Thyroid gland (tissue), 4 donors: ENCODE data around the gene CCDC88B. TPM values are rescaled to one million over a fixed set of nuclear protein-coding genes. Genes with fewer than 3 reads are reported as not detected.
A peak's percentile ranks its signal among the peaks of the same experiment; 100 is the strongest.

Experiments used
- DNase-seq, 2 donors: peaks; one replicate each; pipeline ENCODE4 v3.0.0-alpha.2; 2019
- H3K27ac ChIP-seq, 3 donors: fragments of 200-600 bp; sonication (generic); 1 replicate in 2 of 3; 2 replicates in 1 of 3; pipeline ENCODE4 v1.5.1; 2016 to 2019; ENCODE audit warnings: mild to moderate bottlenecking in 1 of 3, moderate library complexity in 1 of 3
- H3K27me3 ChIP-seq: fragments of 200-600 bp; sonication (generic); one replicate; pipeline ENCODE4 v1.5.1; 2019
- H3K36me3 ChIP-seq, 2 donors: fragments of 200-600 bp; sonication (generic); one replicate each; pipeline ENCODE4 v1.5.1; 2016 to 2019
- H3K4me1 ChIP-seq, 2 donors: fragments of 200-600 bp; sonication (generic); one replicate each; pipeline ENCODE4 v1.5.1; 2017 to 2019
- H3K4me3 ChIP-seq, 3 donors: fragments of 200-600 bp; sonication (generic); replicated peaks in 1 of 3; 1 replicate in 2 of 3; 2 replicates in 1 of 3; pipeline ENCODE4 v1.5.1; 2016; ENCODE audit warnings: mild to moderate bottlenecking in 1 of 3
- H3K9me3 ChIP-seq: fragments of 200-600 bp; sonication (generic); one replicate; pipeline ENCODE4 v1.5.1; 2017
- POLR2A ChIP-seq, 2 donors: fragments of 450-650 bp; IDR thresholded peaks; one replicate each; pipeline ENCODE4 v1.6.1; 2017; ENCODE audit warnings: antibody characterized with exemption in 2 of 2, mild to moderate bottlenecking in 2 of 2, moderate library complexity in 1 of 2
- WGBS, 2 donors: methylation state at CpG; one replicate each; pipeline ENCODE4 v1.1.5; 2017; 5-methylcytosine and 5-hydroxymethylcytosine counted together
- intact Hi-C: fragments of 100-400 bp; cut with DNase I; formaldehyde crosslinking; loops from one replicate; pipeline ENCODE4 v1.15.1; 2023
- total RNA-seq, 4 donors: library from RNA; depleted of rRNA; stranded (reverse); fragments of >200 nt; gene quantifications; one replicate each; pipeline ENCODE4 v1.2.3, GENCODE V29; 2016
- TF ChIP-seq, protein P1 (sequence below), 6 experiments: fragments of 200-600 bp in 3 of 6; fragments of 450-650 bp in 3 of 6; sonication (generic) in 3 of 6; IDR thresholded peaks; one replicate each; pipeline ENCODE4 v1.5.1; 2016 to 2019; ENCODE audit warnings: antibody characterized with exemption in 6 of 6, mild to moderate bottlenecking in 2 of 6, inconsistent platforms in 1 of 6, moderate library complexity in 1 of 6

The CCDC88B gene, protein sequence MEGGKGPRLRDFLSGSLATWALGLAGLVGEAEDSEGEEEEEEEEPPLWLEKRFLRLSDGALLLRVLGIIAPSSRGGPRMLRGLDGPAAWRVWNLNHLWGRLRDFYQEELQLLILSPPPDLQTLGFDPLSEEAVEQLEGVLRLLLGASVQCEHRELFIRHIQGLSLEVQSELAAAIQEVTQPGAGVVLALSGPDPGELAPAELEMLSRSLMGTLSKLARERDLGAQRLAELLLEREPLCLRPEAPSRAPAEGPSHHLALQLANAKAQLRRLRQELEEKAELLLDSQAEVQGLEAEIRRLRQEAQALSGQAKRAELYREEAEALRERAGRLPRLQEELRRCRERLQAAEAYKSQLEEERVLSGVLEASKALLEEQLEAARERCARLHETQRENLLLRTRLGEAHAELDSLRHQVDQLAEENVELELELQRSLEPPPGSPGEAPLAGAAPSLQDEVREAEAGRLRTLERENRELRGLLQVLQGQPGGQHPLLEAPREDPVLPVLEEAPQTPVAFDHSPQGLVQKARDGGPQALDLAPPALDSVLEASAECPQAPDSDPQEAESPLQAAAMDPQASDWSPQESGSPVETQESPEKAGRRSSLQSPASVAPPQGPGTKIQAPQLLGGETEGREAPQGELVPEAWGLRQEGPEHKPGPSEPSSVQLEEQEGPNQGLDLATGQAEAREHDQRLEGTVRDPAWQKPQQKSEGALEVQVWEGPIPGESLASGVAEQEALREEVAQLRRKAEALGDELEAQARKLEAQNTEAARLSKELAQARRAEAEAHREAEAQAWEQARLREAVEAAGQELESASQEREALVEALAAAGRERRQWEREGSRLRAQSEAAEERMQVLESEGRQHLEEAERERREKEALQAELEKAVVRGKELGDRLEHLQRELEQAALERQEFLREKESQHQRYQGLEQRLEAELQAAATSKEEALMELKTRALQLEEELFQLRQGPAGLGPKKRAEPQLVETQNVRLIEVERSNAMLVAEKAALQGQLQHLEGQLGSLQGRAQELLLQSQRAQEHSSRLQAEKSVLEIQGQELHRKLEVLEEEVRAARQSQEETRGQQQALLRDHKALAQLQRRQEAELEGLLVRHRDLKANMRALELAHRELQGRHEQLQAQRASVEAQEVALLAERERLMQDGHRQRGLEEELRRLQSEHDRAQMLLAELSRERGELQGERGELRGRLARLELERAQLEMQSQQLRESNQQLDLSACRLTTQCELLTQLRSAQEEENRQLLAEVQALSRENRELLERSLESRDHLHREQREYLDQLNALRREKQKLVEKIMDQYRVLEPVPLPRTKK (N-terminal part only)
- total RNA-seq = 1 to 10 TPM; 2.8 to 7.0 (median 3.6) TPM

- peaks cover 2 to 24% of the 10 kb centered on the region in 2 donors for H3K4me1 ChIP-seq
- no peak within 1 kb of the TSS for H3K27ac ChIP-seq
- no peaks in the 10 kb centered on the region for H3K9me3 ChIP-seq
- DNase-seq = no peak
- no peaks in the 10 kb centered on the region for H3K36me3 ChIP-seq
- WGBS, 2 donors = 80 to 90% methylated on average over 16 of the region's 16 CpGs
- TF ChIP-seq POLR2A (IDR thresholded peaks at IDR 0.05) = no peak
- TF ChIP-seq, protein P1, sequence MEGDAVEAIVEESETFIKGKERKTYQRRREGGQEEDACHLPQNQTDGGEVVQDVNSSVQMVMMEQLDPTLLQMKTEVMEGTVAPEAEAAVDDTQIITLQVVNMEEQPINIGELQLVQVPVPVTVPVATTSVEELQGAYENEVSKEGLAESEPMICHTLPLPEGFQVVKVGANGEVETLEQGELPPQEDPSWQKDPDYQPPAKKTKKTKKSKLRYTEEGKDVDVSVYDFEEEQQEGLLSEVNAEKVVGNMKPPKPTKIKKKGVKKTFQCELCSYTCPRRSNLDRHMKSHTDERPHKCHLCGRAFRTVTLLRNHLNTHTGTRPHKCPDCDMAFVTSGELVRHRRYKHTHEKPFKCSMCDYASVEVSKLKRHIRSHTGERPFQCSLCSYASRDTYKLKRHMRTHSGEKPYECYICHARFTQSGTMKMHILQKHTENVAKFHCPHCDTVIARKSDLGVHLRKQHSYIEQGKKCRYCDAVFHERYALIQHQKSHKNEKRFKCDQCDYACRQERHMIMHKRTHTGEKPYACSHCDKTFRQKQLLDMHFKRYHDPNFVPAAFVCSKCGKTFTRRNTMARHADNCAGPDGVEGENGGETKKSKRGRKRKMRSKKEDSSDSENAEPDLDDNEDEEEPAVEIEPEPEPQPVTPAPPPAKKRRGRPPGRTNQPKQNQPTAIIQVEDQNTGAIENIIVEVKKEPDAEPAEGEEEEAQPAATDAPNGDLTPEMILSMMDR (IDR thresholded peaks at IDR 0.05) = no peak
- no peak within 1 kb of the TSS for H3K4me3 ChIP-seq
- intact Hi-C loops = no loop called here
- H3K27me3 ChIP-seq = no peaks in the 10 kb centered on the region
Observed at GRCh38 chr11:64339754-64340408, at the start of gene CCDC88B. TSS of gene CCDC88B (plus strand) at chr11:64340204. CDS start at chr11:64340267, 63 bp downstream.

DNA sequence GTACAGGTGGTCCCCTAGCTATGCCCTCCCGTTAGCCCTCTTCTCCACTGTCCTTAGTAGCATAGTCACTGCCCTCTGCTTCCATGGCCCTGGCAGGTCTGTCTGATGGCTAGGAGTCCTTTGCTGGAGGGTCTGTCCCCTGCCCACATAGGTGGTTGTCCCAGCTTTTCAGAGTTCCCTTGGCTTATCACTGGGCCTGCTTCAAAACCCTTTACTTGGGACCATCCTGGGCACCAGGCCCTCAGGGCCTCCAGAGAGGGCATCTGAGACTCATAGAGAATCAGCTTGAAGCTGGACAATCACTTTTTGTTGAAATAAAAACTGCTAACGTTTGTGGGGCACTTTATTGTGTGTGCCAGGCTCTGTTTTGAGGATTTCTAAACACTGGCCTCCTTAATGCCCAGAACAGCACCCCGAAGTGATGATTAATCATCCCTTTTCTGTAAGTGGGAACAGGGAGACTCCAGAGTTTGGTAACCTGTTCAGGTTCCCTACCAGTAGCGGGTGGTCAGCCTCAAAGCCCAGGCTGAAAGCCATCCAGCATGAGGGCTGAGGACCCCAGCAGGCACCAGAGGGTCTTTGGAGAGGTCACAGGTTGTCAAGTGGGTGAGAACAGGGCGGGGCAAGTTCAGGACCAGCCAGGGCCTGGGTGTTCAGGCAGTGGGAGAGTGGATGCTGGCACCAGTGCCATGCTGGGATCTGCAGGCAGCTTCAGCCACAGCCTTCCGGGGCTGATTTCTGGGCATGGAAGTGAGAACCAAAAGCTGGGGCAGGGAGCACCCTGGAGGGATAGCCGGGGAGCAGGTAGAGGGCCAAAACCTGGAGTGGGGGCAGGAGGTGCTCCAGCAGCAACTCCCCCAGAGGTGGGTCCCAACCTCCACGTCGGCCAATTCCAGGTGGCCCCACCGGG, 49.4 kb upstream of the CCDC88B start:
- WGBS, 2 donors = 55 to 76% methylated on average over 6 to 8 of the region's 10 CpGs
- TF ChIP-seq, protein P1 (IDR thresholded peaks at IDR 0.05) = no peak
- no peak for TF ChIP-seq POLR2A (IDR thresholded peaks at IDR 0.05)
- Histone ChIP-seq H3K36me3 (no peaks in the 10 kb centered on the region), H3K4me1 (peaks cover 0 to 28% of the 10 kb centered on the region in 2 donors), H3K4me3 (no peak overlapping the region), H3K27me3 (peaks cover 5% of the 10 kb centered on the region), H3K27ac (no peak overlapping the region), H3K9me3 (no peaks in the 10 kb centered on the region)
- DNase-seq = no peak
- intact Hi-C loops = no loop called here

DNA sequence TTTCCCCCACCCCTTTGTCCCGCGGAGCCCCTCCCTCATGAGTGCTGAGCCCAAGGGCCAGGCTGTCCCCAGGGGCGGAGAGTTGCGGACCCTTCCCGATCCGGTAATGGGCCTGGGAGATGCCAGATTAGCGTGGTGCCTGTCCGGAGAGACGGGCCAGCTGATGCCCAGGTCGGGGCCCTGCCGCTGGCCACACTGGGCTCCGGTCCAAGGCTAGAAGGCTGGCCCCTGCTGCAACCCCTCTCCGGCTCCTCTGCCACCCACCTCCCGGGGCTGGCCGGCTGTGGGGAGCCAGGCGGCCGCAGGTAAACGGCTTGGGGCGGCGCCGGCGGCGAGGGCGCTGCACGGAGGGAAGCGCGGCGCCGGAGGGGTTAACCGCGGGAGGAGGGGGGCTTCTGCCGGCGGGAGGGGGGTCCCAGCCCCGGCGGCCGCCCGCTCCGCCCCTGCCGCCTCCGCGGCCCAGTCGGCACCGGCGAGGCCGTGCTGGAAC, 48.7 kb upstream of the CCDC88B start, which contains the start of gene KCNK4:
TSS of gene KCNK4 (plus strand) at position 41 of the 490 bp plus-strand sequence. CDS start 1,717 bp downstream, outside the sequence.
- DNase-seq = no peak
- H3K4me3 ChIP-seq = peak within 1 kb of the TSS in 1 of 3 donors; percentile 23
- 10 to 27% methylated on average over 4 to 8 of the region's 45 CpGs for WGBS, 2 donors
- TF ChIP-seq POLR2A (IDR thresholded peaks at IDR 0.05) = no peak
- TF ChIP-seq, protein P1 (IDR thresholded peaks at IDR 0.05) = no peak
- peaks cover 0 to 23% of the 10 kb centered on the region in 2 donors for H3K4me1 ChIP-seq
- no peaks in the 10 kb centered on the region for H3K36me3 ChIP-seq
- intact Hi-C loops = no loop called here
- no peaks in the 10 kb centered on the region for H3K9me3 ChIP-seq
- no peak within 1 kb of the TSS for H3K27ac ChIP-seq
- peaks cover 5% of the 10 kb centered on the region for H3K27me3 ChIP-seq
